CD4-positive, alpha-beta T cell treated with Interleukin-2 at 100 ng/mL for 4 hours (primary cell): ENCODE measurements around the gene FOXE3.

ENCODE experiments used
- DNase-seq: peaks from one replicate; pipeline ENCODE4 v3.0.0-alpha.2; 2020; ENCODE audit warnings: low spot score

Gene FOXE3

DNA sequence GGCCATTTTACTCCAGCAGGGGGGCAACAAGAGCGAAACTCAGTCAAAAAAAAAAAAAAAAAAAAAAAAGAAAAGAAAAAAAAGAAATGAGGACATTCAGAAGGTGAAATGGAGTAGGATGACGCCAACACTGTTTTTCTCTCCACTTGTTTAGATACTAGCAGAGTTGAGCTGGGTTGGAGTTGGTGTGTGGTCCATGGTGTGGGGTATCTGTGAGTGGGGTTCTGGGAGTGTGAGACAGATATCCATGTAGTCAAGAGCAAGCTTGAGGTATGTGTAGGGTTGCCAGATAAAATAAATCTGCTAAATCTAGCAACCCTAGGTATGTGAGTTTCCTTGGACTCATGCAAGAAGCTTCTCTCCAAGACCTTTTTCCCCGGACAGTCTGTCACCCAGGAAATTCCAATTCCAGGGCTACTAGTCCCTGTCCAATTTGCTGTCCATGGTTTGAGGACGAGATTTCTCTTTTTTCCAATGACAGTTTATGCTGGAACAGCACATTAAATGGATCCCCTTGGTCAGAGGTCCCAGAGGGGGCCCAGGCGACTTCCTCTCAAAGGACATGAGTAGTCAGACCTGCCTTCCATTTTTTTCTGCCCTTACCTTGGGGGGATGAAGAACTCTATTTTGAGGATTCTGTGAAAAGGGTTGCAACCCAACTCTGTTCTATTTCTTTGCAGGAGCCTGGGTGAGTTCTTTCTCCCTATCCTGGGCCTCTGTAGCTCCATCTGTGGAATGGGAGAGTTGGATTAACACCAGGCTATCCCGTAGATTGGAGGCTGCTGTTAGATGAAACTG, 19.6 kb downstream of the FOXE3 start:
- DNase-seq: no peak

DNA sequence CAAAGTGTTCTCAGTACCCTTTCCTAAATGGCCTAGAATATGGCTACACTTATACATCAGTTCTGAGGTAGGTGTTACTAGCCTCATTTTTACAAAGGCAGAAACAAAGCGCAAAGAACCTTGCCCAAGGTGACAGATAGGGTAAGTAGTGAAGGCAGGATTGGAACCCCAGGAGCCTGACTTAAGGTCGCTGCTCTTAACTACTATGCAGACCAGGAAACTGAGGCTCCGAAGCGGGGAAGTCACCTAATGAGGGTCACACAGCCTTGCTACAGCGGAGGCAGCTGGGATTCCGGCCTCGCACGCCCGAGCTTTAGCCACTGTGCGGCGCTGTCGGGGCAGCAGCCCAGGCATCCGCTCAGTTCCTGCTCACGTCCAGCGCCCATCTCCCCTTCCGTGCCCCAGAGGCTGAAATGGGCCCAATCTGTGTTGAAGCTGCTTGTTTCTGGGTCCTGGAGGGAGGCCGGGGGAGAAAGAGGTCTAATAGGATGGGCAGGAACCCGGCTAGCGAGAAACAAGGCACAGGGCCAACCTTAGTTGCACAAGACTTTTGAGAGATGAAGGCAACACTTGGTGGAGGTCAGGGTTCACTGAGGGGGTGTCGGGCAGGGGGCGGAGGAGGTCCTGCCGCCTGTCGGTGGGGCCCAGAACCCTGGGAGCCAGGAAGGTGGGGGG, 20.4 kb downstream of the FOXE3 start:
- DNase-seq: peak; percentile 76

DNA sequence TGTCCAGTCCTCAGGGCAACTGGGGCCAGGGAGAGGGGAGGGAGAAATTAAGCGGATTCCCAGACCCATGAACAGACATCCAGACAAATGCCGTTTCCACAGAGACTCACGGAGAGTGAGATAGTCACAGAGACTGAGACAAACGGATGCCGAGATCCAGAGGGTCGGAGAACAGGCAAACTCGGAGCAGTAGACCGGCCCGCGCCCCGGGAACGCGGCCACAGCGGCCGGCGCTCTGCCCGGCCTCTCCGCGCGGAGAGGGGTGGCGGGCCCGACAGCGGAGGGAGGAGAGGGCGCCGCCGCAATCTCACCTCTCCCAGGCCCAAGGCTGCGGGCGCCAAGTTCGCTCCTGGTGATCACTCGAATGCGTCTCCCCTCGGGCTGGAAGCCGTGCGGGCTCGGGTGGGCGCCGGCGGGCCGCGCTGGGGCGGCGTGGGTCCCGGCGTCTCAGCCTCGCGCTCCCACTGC, 20.9 kb downstream of the FOXE3 start:
- no peak for DNase-seq

DNA sequence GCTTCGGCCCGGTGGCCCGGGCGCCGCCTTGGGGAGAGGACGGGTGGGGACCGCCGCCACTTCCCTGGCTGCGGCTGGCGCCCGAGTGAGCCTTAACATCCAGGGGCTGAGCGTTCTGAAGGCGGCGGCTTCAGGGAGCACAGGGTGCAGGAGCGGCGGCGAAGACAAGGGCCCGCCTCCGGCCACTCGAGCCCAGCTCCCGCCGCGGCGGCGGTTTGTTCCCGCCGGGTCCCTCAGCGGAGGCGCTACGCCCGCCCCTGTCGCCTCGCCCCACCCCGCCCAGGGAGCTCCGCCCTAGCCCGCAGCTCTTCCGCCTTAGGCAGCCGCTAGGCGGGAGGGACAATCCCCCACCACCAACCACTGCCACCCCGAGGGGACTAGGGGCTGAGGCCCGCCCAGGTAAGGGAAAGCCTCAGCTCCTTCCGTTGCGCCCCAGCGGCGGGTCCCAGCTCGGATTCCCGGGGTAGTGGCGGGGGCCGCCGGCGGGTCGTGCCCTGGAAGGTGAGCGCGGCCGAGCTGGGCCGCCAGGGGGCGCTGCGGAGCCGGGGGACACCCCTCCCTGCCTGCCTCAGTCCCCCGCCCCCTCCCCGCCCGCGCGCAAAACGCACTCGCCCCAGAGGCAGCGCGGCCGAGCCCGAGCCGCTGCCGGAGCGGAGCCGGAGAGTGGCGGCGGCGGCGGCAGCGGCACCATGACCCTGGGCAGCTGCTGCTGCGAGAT, 21.5 kb downstream of the FOXE3 start, which contains the start of gene FOXD2:
TSS of gene FOXD2 (plus strand) at position 598 of the 718 bp plus-strand sequence. CDS start at position 690, 92 bp downstream.
- DNase-seq: peak; percentile 93

DNA sequence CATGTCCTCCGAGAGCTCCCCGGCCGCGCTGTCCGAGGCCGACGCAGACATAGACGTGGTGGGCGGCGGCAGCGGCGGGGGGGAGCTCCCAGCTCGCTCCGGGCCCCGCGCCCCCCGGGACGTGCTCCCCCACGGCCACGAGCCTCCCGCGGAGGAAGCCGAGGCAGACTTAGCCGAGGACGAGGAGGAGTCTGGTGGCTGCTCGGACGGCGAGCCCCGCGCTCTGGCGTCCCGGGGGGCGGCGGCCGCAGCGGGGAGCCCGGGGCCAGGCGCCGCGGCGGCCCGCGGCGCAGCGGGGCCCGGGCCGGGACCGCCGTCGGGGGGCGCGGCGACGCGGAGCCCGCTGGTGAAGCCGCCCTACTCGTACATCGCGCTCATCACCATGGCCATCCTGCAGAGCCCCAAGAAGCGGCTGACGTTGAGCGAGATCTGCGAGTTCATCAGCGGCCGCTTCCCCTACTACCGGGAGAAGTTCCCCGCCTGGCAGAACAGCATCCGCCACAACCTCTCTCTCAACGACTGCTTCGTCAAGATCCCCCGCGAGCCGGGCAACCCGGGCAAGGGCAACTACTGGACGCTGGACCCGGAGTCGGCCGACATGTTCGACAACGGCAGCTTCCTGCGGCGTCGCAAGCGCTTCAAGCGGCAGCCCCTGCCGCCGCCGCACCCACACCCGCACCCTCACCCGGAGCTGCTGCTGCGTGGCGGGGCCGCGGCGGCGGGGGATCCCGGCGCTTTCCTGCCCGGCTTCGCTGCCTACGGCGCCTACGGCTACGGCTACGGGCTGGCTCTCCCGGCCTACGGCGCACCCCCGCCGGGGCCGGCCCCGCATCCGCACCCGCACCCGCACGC, 22.3 kb downstream of the FOXE3 start:
- peak; percentile 32 for DNase-seq

DNA sequence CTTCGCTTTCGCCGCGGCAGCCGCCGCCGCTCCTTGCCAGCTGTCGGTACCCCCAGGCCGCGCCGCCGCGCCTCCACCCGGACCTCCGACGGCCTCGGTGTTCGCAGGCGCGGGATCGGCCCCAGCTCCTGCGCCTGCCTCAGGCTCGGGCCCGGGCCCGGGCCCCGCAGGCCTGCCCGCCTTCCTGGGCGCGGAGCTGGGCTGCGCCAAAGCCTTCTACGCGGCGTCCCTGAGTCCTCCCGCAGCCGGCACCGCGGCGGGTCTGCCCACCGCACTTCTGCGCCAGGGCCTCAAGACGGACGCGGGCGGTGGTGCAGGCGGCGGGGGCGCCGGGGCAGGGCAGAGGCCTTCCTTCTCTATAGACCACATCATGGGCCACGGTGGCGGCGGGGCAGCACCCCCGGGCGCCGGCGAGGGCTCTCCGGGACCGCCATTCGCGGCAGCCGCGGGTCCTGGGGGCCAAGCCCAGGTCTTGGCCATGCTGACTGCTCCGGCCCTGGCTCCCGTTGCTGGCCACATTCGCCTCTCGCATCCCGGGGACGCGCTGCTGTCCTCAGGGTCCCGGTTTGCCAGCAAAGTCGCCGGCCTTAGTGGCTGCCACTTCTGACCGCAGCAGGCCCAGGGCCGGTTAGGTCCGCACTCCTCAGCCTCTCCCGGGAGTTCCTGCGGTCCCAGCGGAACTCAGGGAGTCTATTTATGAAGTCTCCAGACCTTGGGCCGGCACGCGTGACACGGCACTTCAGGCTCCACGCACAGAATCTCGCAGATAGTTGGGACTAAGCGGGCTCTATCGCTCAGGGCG, 23.1 kb downstream of the FOXE3 start:
- DNase-seq: no peak

DNA sequence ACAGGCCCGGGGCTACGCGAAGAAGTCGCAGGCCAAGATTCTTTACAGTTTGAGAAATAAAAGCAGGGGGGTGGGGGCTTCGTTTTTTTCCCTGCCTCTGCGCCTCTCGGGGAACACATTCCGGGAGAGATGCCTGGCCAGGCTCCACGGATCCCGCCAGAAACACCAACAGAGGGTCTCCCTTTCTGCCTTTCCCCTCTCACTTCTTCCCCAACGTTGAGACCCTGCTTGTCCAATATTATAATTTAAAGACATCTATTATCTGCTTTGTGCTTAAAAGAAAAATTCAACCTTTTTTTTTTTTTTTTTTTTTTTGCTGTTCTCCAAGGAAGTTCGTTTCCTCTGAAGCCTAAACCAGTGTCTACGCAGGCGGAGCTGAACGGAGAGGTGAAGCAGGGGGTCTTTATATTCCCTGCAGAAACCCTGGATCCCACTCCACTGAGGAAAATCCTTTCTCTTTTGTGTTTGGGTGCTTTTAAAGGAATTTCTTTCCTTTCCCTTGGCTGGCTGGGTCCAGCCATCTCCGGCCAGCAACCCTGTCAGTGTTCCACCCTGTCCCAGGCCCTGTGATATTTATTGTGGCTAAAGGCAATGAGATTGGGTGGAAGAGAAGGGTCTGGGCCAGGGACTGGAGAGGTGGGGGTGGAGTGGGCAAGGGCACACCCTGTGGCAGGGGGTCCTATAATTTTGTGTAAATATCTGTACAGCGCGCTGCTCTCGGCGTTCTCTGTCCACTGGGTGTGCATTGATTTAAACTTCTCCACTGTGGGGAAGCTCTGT, 23.9 kb downstream of the FOXE3 start:
- no peak for DNase-seq

DNA sequence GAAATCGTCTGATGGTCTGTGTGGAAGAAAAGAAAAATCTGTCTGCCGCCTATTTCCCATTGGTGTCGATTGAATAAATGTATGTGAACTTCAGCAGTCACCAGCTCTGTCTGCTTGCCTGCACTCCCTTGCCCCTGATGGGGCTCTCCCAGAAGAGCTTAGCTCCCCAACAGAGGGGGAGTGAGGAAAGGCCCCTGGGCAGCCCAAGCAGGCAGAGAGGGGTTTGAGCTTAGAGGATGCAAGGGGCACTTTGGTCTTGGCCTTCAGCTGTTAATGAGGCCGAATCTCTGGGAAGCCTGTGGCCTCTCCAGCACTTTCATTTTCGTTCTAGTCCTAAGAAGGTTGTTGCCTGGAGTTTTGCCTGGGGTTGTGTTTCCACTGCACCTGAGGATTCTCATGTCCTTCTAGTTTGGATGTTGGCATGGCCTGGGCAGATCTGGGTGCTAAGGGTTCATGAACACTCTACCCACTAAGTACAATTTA, 24.6 kb downstream of the FOXE3 start:
- no peak for DNase-seq

DNA sequence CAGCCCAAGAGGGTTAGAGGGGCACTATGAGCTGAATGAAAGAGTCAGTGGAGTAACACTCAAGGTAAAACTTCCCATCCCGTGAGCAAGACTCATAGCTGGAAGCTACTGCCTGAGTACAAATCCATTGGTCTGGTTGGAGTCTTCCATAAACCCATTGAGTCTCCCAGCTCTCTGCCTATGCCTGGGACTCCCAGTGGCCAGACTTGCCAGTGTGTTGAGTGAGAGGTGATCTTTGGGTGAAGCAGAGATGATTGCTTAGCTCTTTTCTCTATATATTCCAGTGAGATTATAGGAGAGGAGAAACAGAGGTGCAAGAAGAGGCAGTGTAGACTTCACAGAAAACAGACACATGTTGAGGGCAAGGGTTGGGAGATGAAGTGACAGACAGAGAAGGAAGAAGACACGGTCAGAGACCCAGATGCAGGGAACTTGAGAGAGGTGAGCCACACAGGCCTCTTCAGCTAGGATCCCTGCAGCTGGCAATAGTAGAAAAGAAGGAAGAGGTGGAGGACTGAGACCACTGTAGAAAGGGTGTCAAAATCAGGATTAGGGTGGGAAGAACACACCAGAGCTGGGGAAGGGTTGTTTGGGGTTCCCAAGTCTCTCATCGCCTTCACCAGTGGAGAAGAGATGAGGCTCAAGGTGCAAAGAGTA, 25.5 kb downstream of the FOXE3 start:
- DNase-seq: no peak

DNA sequence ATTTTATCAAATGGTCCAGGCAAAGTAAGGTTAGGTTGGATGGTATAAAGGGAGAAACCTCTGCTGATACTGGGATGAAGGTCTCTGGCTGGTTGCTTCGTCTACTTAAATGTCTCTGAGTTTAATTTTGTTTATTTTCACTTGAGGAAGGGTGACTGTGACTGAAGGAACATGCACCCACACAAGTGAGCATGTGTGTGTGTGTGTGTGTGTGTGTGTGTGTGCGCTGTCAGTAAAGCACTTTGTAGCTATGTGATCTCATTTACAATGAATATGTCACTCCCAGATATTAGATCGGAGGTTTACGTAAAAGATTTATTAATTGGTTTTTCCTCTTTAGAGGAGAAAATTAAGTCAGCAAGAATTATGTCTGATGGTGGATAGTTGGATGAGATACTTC, 26.1 kb downstream of the FOXE3 start:
- DNase-seq: no peak

DNA sequence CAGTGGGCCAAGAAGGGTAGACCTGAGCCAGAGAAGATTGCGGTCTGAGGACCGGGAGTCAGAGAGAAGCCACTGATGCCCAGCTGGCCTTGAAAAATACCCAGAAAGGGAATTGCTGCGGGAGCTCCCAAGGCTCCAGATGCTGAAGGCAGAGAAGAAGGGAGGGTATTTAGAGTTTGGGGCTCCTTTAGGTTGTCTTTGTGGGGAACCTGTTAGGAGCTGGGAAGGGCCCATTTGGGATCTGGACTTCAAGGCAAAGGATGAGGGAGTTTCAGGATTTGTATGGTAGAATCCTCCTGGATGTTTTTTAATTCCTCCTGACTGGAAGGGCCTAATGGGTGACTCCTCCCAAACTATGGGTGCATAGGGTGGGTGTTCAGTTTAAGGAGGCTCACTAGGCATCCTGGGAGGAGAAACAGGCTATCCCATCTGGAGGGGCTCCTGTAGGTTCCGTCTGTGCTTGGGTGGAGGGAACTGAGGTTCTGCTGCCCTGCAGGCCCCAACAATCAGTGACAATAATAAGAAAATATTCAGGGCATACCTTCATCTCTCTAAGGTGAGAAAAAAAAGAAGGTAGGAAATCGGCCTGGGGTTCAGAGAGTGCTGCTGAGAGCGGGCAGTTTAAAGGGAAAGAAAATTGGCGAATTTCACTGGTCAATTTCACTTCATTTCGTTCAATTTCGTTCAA, 26.9 kb downstream of the FOXE3 start:
- no peak for DNase-seq

DNA sequence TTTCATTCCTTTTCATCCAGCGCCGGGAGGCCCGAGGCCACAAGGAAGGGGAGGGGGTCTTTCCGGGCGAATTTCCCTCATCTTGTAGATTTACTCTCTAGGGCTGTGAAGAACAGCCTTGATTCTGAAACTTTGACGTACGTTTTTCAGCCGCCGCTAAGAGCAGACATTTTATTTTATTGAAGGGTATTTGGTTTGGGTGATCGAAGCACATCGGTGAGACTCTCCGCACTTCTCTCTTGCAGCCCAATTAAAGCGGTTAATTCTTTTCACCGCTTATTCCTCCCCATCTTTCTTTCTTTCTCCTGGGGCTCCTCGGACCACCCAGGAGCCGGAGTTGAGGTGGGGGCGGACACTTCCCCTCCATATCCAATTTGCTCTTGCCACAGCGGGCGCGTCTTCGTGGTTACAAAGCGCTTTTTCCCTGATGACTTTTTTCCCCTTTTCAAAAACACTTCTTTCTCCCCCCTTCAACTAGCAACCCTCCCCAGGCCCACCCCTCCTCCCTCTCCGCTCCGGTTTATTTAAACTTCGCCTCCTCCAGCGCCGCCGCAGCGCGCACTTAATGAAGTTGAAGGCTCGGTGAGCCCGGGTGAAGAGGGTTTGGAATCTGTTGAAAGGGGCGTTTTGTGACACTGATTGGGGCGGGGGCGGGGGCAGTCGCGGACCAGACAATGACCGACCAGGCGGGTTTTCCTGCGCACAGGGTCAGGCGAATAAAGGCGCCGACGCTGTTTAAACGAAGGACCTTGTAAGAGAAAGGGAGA, 27.6 kb downstream of the FOXE3 start:
- no peak for DNase-seq

DNA sequence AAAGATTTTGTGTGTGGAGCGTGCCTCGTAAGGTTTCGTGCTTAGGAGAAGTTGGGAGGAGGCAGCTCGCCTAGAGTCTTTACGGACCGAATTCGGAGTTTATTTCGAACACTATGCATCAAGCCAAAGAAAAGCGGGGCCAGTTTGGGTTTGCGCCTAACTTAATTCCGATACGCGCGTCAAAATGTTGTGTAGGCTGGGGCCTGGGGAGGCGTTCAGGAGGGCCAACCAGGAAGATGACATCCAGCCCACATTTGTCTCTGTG, 28.1 kb downstream of the FOXE3 start:
- no peak for DNase-seq

DNA sequence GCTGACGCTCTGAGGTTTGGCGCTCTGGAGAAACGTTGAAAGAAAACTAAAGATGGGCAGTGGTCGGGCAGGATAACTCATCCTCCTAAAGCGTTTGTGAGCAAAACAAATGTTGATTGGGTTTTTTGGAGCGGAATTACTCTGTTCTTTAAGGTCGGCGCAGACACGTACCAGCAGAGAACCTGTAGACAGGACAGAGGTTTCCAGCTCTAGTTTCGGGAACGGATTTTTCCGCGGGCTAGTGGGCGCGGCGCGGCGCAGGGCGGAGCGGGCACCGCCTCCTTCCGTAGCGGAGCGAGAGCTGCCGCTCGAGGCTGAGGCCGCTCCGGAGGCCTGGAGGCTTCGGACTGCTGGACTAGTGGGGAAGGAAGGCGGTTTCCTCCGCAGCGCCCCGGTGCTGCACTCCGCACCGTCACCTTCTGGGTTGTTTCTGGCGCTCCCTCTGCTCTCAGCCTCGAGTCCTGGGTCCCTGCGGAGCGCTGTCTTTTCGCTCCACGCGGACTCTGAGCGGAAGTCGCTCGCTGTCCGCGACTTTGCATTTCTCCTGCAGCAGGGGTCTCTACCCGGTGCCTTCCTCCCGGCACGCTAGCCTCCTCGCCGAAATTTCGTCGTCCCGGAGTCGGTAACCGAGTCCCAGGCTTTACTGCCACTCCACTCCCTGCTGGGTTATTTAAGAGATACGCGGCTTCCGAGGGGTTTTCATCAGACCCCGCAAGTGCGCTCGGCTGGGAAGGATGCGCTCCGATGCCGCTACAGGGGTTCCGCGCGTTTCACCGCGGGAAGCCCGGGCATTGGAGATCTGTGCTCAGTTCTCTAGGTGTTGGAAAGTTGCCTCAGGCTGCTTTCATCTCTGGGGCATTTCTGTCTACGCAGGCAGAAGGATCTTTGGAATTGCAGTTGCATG, 28.7 kb downstream of the FOXE3 start:
- no peak for DNase-seq

DNA sequence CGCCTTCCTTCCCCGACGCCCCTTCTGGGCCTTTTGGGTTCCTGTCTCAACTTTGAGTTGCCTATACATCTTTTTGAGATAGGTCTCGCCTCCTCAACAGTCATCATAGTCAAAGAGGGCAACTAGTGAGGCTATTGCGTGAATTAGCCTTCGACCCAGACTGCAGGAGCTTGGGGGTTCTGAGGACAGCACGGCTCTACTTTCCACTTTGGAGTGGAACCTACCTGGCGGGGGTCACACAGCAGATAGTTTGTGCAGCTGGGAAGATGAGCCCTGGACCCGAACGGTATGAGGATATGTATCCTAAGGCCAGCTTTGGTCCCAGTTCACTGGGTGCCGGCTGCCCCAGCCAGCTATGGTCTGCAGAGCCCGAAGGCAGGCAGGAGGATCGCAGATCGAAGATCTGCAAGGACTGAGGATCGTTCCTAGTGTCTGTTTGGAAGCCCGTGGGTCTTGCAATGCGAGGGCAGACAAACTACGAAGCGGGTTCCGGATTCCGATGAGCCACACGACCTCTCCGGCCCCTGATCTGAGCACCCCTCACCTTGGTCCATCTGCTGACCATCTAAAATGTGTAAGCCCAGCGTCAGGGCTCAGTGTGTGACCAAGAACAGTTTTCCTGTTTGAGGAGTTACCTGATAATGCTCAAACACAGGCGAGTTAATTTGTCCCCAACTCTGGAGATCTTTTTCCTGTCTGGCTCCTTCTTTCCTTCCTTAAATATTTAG, 29.9 kb downstream of the FOXE3 start:
- DNase-seq: no peak

DNA sequence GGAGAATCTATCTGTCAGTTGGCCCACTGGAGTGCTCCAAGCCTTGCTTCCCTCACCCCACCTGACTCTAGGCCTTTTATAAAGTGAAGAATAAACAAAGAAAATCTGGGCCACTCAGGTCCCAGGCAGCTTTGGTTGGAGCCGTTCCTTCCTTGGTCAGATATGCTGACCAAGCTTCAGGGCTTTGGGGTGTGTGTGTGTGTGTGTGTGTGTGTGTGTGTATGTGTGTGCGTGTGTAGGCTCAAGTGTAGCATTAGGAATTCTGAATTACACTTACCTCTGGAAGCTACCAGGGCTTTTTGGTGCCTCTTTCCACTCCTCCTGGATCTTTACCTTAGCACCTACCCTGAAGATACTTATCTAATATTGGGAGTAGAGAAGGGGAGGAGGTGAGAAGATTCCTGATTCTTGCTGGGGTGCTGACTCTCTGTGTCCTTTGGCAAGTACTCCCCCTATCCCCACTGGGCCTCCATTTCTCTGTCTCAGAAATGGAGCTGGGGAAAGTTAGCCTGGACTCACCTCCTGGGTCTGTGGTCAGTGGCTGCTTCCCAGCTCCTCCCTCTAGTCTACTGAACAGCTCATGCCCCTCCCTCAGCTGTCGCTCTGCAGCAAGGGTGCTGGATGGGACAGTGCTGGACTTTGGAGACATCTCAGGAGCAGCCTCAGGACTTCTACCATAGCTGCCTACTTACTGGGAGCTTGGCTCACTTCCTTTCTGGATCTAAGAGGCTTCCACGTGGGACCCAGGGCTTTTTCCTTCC, 32.6 kb downstream of the FOXE3 start:
- DNase-seq: no peak
